ENCODE measurements around the gene RTP3. TPM values are rescaled to one million over a fixed set of nuclear protein-coding genes. Genes with fewer than 3 reads are reported as not detected.

Gene RTP3
- total and polyA plus RNA-seq, 2 donors (not counting 1 experiment from before 2014, with no cell fraction given), result not detected

DNA sequence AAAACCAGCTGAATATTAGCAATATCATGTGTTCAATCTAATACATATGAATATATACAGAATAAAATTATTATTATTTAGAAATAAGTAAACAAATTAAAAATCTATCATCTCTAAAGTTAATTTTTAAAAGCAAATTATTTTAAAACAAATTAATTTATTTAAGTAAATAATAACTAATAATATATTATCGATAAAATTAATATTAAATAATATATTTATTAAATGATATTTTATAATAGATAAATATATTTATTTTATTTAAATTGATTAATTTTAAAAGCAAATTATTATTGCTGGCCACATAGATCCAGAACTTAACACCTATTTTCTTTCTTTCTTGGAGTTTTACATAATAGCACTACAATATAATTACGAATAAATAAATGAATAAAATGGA is 22.2 kb downstream of the RTP3 start:
- Histone ChIP-seq H3K79me2 (ENCODE audit: control insufficient read depth, insufficient read depth, low read length) (no peaks in the 10 kb centered on the region), H2AFZ (ENCODE audit: insufficient read depth, low read depth, low read length, poor library complexity, severe bottlenecking) (no peak overlapping the region), H4K20me1 (ENCODE audit: control insufficient read depth, insufficient read depth, low read length, poor library complexity, severe bottlenecking) (no peaks in the 10 kb centered on the region), H3K4me1 (ENCODE audit: control insufficient read depth in 2 of 2, insufficient read depth in 2 of 2, low read length in 2 of 2) (no peaks in the 10 kb centered on the region), H3K27ac (ENCODE audit: low read length in 2 of 2) (no peak overlapping the region), H3K4me3 (ENCODE audit: control extremely low read depth in 1 of 5, extremely low read depth in 1 of 5, insufficient read depth in 1 of 5, low read depth in 2 of 5, low read length in 4 of 5) (no peak overlapping the region), H3K36me3 (replicated peaks in 1 of 2; ENCODE audit: control extremely low read depth in 1 of 2, control insufficient read depth in 1 of 2, extremely low read depth in 1 of 2, insufficient read depth in 2 of 2, low read length in 1 of 2) (no peaks in the 10 kb centered on the region), H3K27me3 (replicated peaks in 1 of 4; ENCODE audit: control extremely low read depth in 1 of 4, control insufficient read depth in 3 of 4, insufficient read depth in 4 of 4, low read length in 3 of 4) (no peaks in the 10 kb centered on the region), H3K9ac (ENCODE audit: low read length) (no peak overlapping the region), H3K4me2 (replicated peaks; ENCODE audit: low read depth, low read length, poor library complexity, severe bottlenecking) (no peak overlapping the region), H3K9me3 (ENCODE audit: control extremely low read depth in 1 of 3, control insufficient read depth in 2 of 3, insufficient read depth in 1 of 3, low read length in 2 of 3) (no peaks in the 10 kb centered on the region)
- Mint-ChIP-seq H3K27me3 (no peaks in the 10 kb centered on the region), H3K9me3 (ENCODE audit: insufficient read depth) (no peaks in the 10 kb centered on the region), H3K4me1 (no peaks in the 10 kb centered on the region), H3K4me3 (no peak overlapping the region), H3K27ac (no peak overlapping the region)
- no peak for DNase-seq
- POLR2A ChIA-PET, result no interaction called here
- ATAC-seq (ENCODE audit: low read depth), result no peak
- intact Hi-C loops (cut with micrococcal nuclease), result no loop called here
- WGBS (ENCODE audit: insufficient coverage), result no CpG with 5 or more reads among the region's 2 CpGs
- CTCF ChIA-PET, result interaction anchor here (1.4 to 1.5 kb wide), 2 partner anchors 31 to 110 kb away, joined by 3 to 9 read pairs; no protein-coding TSS in a partner anchor
- TF ChIP-seq, protein P1, sequence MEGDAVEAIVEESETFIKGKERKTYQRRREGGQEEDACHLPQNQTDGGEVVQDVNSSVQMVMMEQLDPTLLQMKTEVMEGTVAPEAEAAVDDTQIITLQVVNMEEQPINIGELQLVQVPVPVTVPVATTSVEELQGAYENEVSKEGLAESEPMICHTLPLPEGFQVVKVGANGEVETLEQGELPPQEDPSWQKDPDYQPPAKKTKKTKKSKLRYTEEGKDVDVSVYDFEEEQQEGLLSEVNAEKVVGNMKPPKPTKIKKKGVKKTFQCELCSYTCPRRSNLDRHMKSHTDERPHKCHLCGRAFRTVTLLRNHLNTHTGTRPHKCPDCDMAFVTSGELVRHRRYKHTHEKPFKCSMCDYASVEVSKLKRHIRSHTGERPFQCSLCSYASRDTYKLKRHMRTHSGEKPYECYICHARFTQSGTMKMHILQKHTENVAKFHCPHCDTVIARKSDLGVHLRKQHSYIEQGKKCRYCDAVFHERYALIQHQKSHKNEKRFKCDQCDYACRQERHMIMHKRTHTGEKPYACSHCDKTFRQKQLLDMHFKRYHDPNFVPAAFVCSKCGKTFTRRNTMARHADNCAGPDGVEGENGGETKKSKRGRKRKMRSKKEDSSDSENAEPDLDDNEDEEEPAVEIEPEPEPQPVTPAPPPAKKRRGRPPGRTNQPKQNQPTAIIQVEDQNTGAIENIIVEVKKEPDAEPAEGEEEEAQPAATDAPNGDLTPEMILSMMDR (IDR thresholded peaks at IDR 0.05), result no peak
- no peak for TF ChIP-seq EZH2 (IDR thresholded peaks at IDR 0.05; ENCODE audit: borderline replicate concordance, insufficient read depth, low read depth, low read length, poor library complexity, severe bottlenecking)

DNA sequence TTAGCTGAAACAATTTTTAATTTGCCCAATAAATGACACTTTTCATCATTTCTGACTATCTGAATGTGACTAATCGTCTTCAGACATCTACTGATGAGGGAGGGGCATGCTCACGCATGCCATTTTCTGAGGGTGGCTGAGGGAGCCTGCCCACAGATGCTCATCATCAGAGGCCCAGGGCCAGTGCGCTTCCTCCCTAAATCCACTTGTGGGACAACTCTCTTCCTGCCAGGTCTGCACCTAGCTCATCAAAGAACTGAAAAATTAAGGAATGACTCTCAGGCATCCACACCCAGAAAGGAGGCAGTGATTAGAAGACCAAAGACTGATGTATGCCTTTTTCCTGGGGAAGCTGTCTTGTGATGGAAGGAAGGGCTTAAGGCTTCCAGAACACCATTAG is 22.8 kb downstream of the RTP3 start:
- ChIA-PET CTCF (interaction anchor here (1.4 to 1.5 kb wide), 2 partner anchors 31 to 109 kb away, joined by 3 to 9 read pairs; no protein-coding TSS in a partner anchor), POLR2A (no interaction called here)
- Histone ChIP-seq H3K9me3 (ENCODE audit: control extremely low read depth in 1 of 3, control insufficient read depth in 2 of 3, insufficient read depth in 1 of 3, low read length in 2 of 3) (no peaks in the 10 kb centered on the region), H3K79me2 (ENCODE audit: control insufficient read depth, insufficient read depth, low read length) (no peaks in the 10 kb centered on the region), H4K20me1 (ENCODE audit: control insufficient read depth, insufficient read depth, low read length, poor library complexity, severe bottlenecking) (no peaks in the 10 kb centered on the region), H2AFZ (ENCODE audit: insufficient read depth, low read depth, low read length, poor library complexity, severe bottlenecking) (no peak overlapping the region), H3K4me3 (ENCODE audit: control extremely low read depth in 1 of 5, extremely low read depth in 1 of 5, insufficient read depth in 1 of 5, low read depth in 2 of 5, low read length in 4 of 5) (no peak overlapping the region), H3K9ac (ENCODE audit: low read length) (no peak overlapping the region), H3K27me3 (replicated peaks in 1 of 4; ENCODE audit: control extremely low read depth in 1 of 4, control insufficient read depth in 3 of 4, insufficient read depth in 4 of 4, low read length in 3 of 4) (no peaks in the 10 kb centered on the region), H3K4me2 (replicated peaks; ENCODE audit: low read depth, low read length, poor library complexity, severe bottlenecking) (no peak overlapping the region), H3K27ac (ENCODE audit: low read length in 2 of 2) (no peak overlapping the region), H3K4me1 (ENCODE audit: control insufficient read depth in 2 of 2, insufficient read depth in 2 of 2, low read length in 2 of 2) (no peaks in the 10 kb centered on the region), H3K36me3 (replicated peaks in 1 of 2; ENCODE audit: control extremely low read depth in 1 of 2, control insufficient read depth in 1 of 2, extremely low read depth in 1 of 2, insufficient read depth in 2 of 2, low read length in 1 of 2) (no peaks in the 10 kb centered on the region)
- H3K9me3 Mint-ChIP-seq (ENCODE audit: insufficient read depth), result no peaks in the 10 kb centered on the region
- TF ChIP-seq, protein P1 (IDR thresholded peaks at IDR 0.05), result no peak
- TF ChIP-seq EZH2 (IDR thresholded peaks at IDR 0.05; ENCODE audit: borderline replicate concordance, insufficient read depth, low read depth, low read length, poor library complexity, severe bottlenecking), result no peak
- WGBS (ENCODE audit: insufficient coverage), result 100% methylated on average over 2 of the region's 3 CpGs
- intact Hi-C loops (cut with micrococcal nuclease), result no loop called here
- H3K27me3 Mint-ChIP-seq, result no peaks in the 10 kb centered on the region
- H3K4me3 Mint-ChIP-seq, result no peak overlapping the region
- H3K27ac Mint-ChIP-seq, result no peak overlapping the region
- no peak for DNase-seq
- no peak for ATAC-seq (ENCODE audit: low read depth)
- no peaks in the 10 kb centered on the region for H3K4me1 Mint-ChIP-seq

Measured in B cell (primary cell).